AML-193 (cell line): ENCODE data around the gene USP20.

Experiments
- DNase-seq, 2 experiments: peaks; one replicate each; lab custom pipeline; 2025; lab: John Stamatoyannopoulos, UW

Gene USP20

GRCh38 chr9:129875687-129876395, 40.6 kb downstream of the USP20 start:
- no peak for DNase-seq

GRCh38 chr9:129876815-129877214, 41.6 kb downstream of the USP20 start:
- DNase-seq = no peak

GRCh38 chr9:129878291-129878690, 43.0 kb downstream of the USP20 start:
- no peak for DNase-seq

DNA sequence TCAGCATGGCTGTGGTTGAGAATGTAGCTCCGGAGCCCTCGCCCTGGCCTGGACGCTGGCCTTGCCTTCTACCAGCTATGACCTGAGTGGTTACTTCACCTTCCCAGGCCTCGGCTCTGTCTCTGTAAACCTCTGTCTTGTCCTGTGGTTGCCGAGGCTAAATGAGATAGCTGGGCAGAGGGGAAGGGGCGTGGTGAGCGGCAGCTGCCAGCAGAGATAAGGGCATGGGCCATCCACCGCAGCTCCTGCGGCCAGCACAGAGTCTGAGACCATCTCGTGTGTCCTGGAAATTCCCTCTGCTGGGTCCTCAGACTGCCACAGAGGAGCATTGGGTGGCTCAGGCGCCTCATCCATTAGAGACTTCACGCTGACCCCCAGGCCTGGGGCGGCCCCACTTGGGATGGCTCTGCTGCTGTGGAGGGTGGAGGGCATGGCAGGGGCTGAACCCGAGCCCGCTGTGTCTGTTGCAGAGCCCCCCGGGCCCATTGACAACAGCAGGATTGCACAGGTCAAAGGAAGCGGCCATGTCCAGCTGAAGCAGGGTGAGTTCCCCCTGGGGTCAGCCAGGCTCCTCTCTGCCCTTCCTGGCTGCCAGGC, 43.9 kb downstream of the USP20 start:
- no peak for DNase-seq

DNA sequence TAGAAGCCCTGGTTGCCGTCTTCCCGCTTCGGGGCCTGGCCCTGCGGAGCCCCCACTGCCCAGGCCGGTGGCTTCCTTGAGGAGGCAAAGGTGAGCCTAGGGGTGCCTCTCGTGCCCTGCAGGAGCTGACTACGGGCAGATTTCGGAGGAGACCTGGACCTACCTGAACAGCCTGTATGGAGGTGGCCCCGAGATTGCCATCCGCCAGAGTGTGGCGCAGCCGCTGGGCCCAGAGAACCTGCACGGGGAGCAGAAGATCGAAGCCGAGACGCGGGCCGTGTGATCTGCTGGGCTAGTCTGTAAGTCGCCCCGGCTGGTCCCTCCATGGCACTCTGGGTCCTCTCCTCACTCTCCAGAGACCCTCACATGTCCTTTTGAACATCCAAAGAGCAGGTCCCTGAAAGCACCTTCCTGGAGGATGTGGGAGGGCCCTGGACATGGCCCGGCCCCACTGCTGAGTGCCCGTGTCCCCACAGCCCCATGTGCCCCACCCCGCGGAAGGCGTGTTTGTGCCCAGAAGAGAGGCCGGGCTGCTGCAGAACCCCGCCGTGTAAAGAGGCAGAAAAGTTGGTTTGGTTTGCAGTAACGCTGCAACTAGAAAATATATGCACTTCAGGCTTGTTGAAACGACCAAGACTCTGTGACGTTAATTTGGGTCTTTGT, 44.9 kb downstream of the USP20 start:
- DNase-seq = no peak

GRCh38 chr9:129880654-129881546, 45.6 kb downstream of the USP20 start:
- no peak for DNase-seq

DNA sequence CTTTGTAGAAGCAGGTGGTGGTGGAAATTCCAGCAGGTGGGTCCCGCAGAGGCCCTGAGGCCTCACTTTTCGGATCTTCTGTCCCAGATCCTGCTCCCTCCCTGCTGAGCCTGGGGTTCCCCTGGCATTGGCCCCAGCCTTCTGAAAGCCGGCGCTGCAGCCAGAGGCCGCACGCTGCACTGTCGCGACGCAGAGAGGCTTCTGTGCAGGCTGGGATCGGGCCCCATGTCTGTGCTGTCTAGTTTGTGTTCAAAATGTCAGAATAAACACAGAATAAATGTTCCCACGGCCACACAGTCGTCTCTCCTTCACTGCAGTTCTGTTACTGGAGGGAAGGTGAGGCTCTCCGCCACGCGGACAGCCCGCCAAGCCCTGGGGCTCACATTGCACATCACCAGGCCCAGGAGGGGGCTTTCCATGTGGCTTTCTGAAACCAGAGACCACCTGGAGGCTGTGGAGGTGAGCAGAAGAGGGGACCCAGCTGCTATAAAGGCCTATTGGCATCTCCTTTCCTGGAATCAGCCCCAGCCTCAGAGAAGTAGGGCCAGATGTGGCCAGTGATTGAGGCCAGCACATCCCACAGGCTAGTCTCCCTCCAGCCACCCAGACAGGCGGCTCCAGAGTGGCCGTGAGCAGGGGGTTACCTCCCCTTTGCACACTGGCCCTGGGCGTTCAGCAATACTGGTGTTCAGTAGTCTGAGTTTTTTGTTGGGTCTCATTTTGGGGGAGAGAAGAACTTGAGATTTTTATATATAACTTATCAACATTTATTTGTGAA, 46.5 kb downstream of the USP20 start:
- DNase-seq = no peak

GRCh38 chr9:129884220-129885017, 49.2 kb downstream of the USP20 start:
- DNase-seq = peak; percentile 83 to 89

DNA sequence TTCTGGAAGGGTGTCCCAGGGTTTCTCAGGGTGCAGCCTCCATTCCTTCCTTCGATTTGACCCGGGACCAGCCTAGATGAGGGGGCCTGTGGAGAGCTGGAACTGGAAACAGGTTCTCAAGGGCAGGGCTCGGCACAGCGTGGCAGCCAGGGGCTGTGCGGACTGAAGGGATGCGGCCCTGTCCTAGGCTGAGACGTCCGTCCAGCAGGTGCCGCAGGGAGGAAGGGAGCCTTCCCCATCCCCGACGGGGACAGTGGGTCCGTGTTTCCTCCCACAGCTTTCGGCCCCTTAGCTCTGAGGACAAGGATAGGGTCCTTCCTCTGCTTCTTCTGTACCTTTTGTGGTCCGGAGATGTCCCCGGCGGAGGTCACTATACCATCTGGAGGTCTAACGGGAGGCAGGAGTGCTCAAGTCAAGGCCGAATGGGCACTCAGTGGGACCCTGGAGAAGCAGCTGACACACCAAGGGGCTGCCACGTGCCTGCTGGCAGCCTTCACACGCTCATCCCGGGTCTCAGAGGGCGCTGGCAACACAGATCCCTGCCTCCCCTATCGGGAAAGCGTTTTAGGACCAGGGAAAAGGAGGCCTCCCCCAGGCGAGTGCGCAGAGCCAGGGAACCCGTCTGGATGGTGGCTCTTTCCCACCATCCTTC, 49.9 kb downstream of the USP20 start:
- peak; percentile 16 to 30 for DNase-seq

DNA sequence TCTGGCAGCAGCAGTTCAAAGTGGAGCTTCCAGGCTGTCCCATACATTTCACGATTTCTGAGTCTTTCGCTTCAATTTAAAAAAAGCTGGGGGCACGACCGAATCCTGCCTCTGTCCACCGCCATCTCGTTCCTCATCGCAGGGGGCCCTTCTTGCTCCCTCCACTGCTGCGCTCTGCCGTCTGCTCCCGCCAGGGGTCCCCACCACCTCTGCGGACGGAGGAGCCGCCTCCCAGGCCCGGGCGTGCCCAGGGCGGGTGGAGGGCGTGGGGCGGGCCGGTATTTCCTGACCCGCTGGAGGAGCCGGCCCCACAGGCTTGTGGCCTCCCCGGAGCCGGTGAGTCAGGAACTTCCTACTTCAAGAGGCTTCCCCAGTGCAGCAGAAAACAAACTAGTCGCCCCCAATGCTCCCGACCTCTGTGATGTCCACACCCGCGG, 50.4 kb downstream of the USP20 start:
- peak; percentile 85 to 89 for DNase-seq

- peak; percentile 42 to 59 for DNase-seq
Measured at GRCh38 chr9:129886226-129887174, 51.2 kb downstream of the USP20 start.

- peak; percentile 25 to 41 for DNase-seq
Measured at GRCh38 chr9:129887334-129888292, 52.4 kb downstream of the USP20 start.

DNA sequence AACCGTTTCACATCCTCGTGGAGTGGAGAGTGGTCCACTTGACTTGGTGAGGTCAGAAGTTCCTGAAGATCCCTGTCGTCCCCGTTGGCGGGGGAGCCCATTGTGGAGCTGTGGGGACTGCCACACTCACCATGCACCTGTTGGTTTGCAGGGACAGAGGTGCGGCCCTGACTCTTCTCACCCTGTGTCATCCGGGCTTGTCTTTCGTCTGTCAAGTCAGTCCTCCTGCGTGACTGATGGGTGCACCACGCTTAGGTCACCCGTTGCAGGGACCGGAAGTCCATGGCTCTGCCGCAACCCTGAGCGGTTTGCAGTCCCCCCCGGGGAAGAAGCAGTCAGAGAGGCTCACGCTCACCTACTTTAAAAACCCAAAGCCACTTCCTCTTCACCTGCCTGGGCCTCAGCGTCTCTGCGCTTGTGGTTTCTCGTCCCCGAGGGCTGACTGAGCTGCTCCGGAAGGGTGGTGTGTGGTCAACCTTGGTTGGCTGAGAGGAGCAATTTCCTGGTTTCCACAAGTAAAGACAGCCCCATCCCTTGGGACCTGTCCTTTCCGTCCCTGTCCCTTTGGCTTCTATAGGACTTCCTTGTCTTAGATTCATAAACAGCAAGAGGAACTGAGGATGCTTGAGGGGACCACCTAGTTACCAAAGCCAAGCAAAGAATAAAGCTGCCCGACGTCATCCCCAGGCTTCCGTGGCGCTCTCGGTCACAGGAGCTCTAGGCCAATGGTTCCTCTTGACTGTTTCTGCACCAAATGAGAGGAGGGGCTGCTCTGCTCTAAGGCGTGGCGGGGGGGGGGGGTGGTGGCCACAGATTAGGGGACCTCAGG, 53.2 kb downstream of the USP20 start:
- DNase-seq = peak; percentile 94

GRCh38 chr9:129889122-129889940, 54.1 kb downstream of the USP20 start:
- no peak for DNase-seq

DNA sequence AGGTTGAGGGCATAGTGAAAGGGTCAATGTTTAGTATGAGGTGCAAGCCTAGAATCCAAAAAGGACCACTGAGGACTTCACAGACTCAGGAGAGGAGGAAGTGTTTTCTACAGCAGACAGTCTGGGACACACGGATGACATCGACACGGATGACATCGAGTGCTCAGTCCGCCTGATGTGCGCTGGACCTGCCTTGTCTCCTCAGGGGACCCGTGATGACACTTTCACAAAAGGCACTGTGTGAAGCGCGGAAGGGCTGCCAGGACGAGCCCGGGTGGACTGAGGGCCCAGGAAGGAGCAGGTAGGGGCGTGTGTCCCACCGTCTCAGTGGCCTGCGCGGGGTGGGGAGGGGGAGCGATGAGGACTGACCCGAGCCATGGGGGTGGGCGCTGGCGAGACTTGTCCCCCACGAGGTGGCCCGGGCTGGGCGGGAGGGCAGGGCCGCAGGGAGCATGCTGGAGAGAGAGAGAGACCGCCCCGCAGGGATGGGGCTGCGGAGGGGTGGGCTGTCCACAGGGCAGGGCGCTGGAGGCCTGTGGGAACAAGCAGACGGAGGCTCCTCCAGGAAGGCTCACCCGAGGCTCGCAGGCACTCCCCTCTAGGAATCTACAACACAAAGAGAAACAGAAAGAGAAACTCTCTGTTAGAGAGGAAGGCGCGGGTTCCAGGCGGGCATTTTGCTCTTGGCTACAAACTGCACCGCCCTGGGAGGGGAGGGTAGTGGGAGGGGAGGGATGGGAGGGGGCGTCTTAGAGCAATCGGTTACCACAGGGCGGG, 54.9 kb downstream of the USP20 start:
- no peak for DNase-seq
